Neural cell (in vitro differentiated cells): ENCODE data around the gene ELANE. TPM values are rescaled to one million over a fixed set of nuclear protein-coding genes. Genes with fewer than 3 reads are reported as not detected.
A peak's percentile ranks its signal among the peaks of the same experiment; 100 is the strongest.

ENCODE experiments used
- H2AFZ ChIP-seq: fragments of 200-600, 300-800 bp; sonication (generic), shearing (Covaris generic); 2 replicates; pipeline ENCODE4 v1.6.0; 2014; ENCODE audit warnings: low read depth, mild to moderate bottlenecking, antibody characterized with exemption, low read length, moderate library complexity
- H3F3A ChIP-seq: fragments of 200-600 bp; shearing (Covaris generic); 2 replicates; pipeline ENCODE4 v1.6.1; 2016; ENCODE audit warnings: mild to moderate bottlenecking, moderate library complexity, mixed read lengths, antibody characterized with exemption, low read length; ENCODE audit not compliant: insufficient read depth, poor library complexity, severe bottlenecking
- H3K27ac ChIP-seq: fragments of 200-600, 300-800 bp; sonication (generic), shearing (Covaris generic); 2 replicates; pipeline ENCODE4 v1.5.1; 2014; ENCODE audit warnings: mild to moderate bottlenecking, low read length, moderate library complexity
- H3K27me3 ChIP-seq: fragments of 300-800, 200-600 bp; sonication (generic), shearing (Covaris generic); 2 replicates; pipeline ENCODE4 v1.6.0; 2014; ENCODE audit warnings: mild to moderate bottlenecking, low read depth, low read length, moderate library complexity; ENCODE audit not compliant: insufficient read depth
- H3K36me3 ChIP-seq: fragments of 300-800, 200-600 bp; sonication (generic), shearing (Covaris generic); 2 replicates; pipeline ENCODE4 v1.5.1; 2014; ENCODE audit warnings: mild to moderate bottlenecking, antibody characterized with exemption, low read length, moderate library complexity; ENCODE audit not compliant: insufficient read depth
- H3K4me2 ChIP-seq: fragments of 300-800, 200-600 bp; sonication (generic), shearing (Covaris generic); 2 replicates; pipeline ENCODE4 v1.6.0; 2014; ENCODE audit warnings: mild to moderate bottlenecking, low read length
- H3K4me3 ChIP-seq: fragments of 300-800, 200-600 bp; sonication (generic), shearing (Covaris generic); 2 replicates; pipeline ENCODE4 v1.5.1; 2014; ENCODE audit warnings: mild to moderate bottlenecking, low read length, moderate library complexity
- H3K79me2 ChIP-seq: fragments of 200-600 bp; shearing (Covaris generic); replicated peaks from 2 replicates; pipeline ENCODE4 v1.6.0; 2014; ENCODE audit warnings: mild to moderate bottlenecking, low read length, moderate library complexity; ENCODE audit not compliant: insufficient read depth
- H3K9ac ChIP-seq: fragments of 300-800, 200-600 bp; sonication (generic), shearing (Covaris generic); 2 replicates; pipeline ENCODE4 v1.6.1; 2016; ENCODE audit warnings: mild to moderate bottlenecking, low read length, mixed read lengths
- H3K9me2 ChIP-seq: fragments of 200-600 bp; shearing (Covaris generic); 2 replicates; pipeline ENCODE4 v1.6.1; 2016; ENCODE audit warnings: mild to moderate bottlenecking, low read length, mixed read lengths; ENCODE audit not compliant: insufficient read depth
- H3K9me3 ChIP-seq: fragments of 200-600, 300-800 bp; sonication (generic), shearing (Covaris generic); 2 replicates; pipeline ENCODE4 v1.6.1; 2016; ENCODE audit warnings: mild to moderate bottlenecking, mixed run types, low read length, moderate library complexity, mixed read lengths
- H4K20me1 ChIP-seq: fragments of 200-600 bp; shearing (Covaris generic); 2 replicates; pipeline ENCODE4 v1.6.1; 2016; ENCODE audit warnings: mild to moderate bottlenecking, mixed run types; ENCODE audit not compliant: insufficient read depth
- EP300 ChIP-seq: fragments of 450-650 bp; conservative IDR thresholded peaks from 2 replicates; pipeline ENCODE4 v1.6.1; 2014; ENCODE audit warnings: antibody characterized with exemption, mild to moderate bottlenecking, moderate library complexity; ENCODE audit not compliant: poor library complexity, severe bottlenecking
- EZH2 ChIP-seq: fragments of 200-600, 300-800 bp; shearing (Covaris generic), sonication (generic); IDR thresholded peaks from 2 replicates; pipeline ENCODE4 v1.6.1; 2014; ENCODE audit warnings: antibody characterized with exemption, low read length, borderline replicate concordance, mild to moderate bottlenecking; ENCODE audit not compliant: insufficient read depth, poor library complexity, severe bottlenecking
- POLR2AphosphoS5 ChIP-seq: IDR thresholded peaks from 2 replicates; pipeline ENCODE4 v1.6.1; 2012
- RAD21 ChIP-seq: fragments of 450-650 bp; conservative IDR thresholded peaks from 2 replicates; pipeline ENCODE4 v1.6.1; 2014; ENCODE audit warnings: antibody characterized with exemption, mild to moderate bottlenecking, moderate library complexity
- REST ChIP-seq: IDR thresholded peaks from 2 replicates; pipeline ENCODE4 v1.6.1; 2012; ENCODE audit warnings: borderline replicate concordance
- SMC3 ChIP-seq: fragments of 450-650 bp; conservative IDR thresholded peaks from 2 replicates; pipeline ENCODE4 v1.6.1; 2014; ENCODE audit warnings: antibody characterized with exemption, mild to moderate bottlenecking, moderate library complexity; ENCODE audit not compliant: poor library complexity
- TAF1 ChIP-seq: IDR thresholded peaks from 2 replicates; pipeline ENCODE4 v1.6.1; 2012; ENCODE audit warnings: low read depth
- polyA plus RNA-seq: library from polyadenylated mRNA; depleted of rRNA; stranded (reverse); fragments of >200 nt; gene quantifications from 2 replicates; pipeline ENCODE4 v1.2.3, GENCODE V29; 2014

Gene ELANE
- polyA plus RNA-seq, 1 donor from 2014 or later, result not detected

- Histone ChIP-seq H3K4me3 (no peak overlapping the region), H3K36me3 (no peaks in the 10 kb centered on the region), H3K27me3 (no peaks in the 10 kb centered on the region), H3K79me2 (peaks cover 3% of the 10 kb centered on the region), H3F3A (no peaks in the 10 kb centered on the region), H3K4me2 (no peak overlapping the region), H3K9me3 (no peaks in the 10 kb centered on the region), H4K20me1 (peaks cover 11% of the 10 kb centered on the region), H3K9ac (no peak overlapping the region), H2AFZ (no peak overlapping the region), H3K9me2 (no peaks in the 10 kb centered on the region), H3K27ac (no peak overlapping the region)
- no peak for TF ChIP-seq SMC3
- peak; percentile 12 for TF ChIP-seq POLR2AphosphoS5
These were observed 39.9 kb upstream of the ELANE start for GRCh38 chr19:812049-812746.

GRCh38 chr19:812747-813218, 39.3 kb upstream of the ELANE start:
- H3K27ac ChIP-seq, result no peak overlapping the region
- H3K79me2 ChIP-seq, result peaks cover 8% of the 10 kb centered on the region
- H3F3A ChIP-seq, result no peaks in the 10 kb centered on the region
- TF ChIP-seq REST, result no peak
- TF ChIP-seq POLR2AphosphoS5, result peak; percentile 16
- H3K27me3 ChIP-seq, result no peaks in the 10 kb centered on the region
- no peaks in the 10 kb centered on the region for H3K9me2 ChIP-seq
- H3K36me3 ChIP-seq, result no peaks in the 10 kb centered on the region
- H3K9ac ChIP-seq, result no peak overlapping the region
- peaks cover 11% of the 10 kb centered on the region for H4K20me1 ChIP-seq
- H3K9me3 ChIP-seq, result no peaks in the 10 kb centered on the region
- H2AFZ ChIP-seq, result no peak overlapping the region
- H3K4me2 ChIP-seq, result no peak overlapping the region
- H3K4me3 ChIP-seq, result no peak overlapping the region

GRCh38 chr19:813219-814151, 38.6 kb upstream of the ELANE start:
- no peak overlapping the region for H3K27ac ChIP-seq
- H3K9ac ChIP-seq, result no peak overlapping the region
- peaks cover 11% of the 10 kb centered on the region for H4K20me1 ChIP-seq
- peaks cover 11% of the 10 kb centered on the region for H3K79me2 ChIP-seq
- H3K4me3 ChIP-seq, result no peak overlapping the region
- no peaks in the 10 kb centered on the region for H3K9me3 ChIP-seq
- no peaks in the 10 kb centered on the region for H3K36me3 ChIP-seq
- H3K9me2 ChIP-seq, result no peaks in the 10 kb centered on the region
- H3F3A ChIP-seq, result no peaks in the 10 kb centered on the region
- H3K4me2 ChIP-seq, result no peak overlapping the region
- no peaks in the 10 kb centered on the region for H3K27me3 ChIP-seq
- no peak for TF ChIP-seq POLR2AphosphoS5
- no peak for TF ChIP-seq EZH2
- TF ChIP-seq TAF1, result no peak
- TF ChIP-seq EP300, result no peak
- TF ChIP-seq RAD21, result no peak
- H2AFZ ChIP-seq, result no peak overlapping the region
